ENCODE results near the gene WT1. TPM values are rescaled to one million over a fixed set of nuclear protein-coding genes. Genes with fewer than 3 reads are reported as not detected.

Gene WT1
- total RNA-seq, 2 donors from 2014 or later, result 0.14 to 170 TPM

DNA sequence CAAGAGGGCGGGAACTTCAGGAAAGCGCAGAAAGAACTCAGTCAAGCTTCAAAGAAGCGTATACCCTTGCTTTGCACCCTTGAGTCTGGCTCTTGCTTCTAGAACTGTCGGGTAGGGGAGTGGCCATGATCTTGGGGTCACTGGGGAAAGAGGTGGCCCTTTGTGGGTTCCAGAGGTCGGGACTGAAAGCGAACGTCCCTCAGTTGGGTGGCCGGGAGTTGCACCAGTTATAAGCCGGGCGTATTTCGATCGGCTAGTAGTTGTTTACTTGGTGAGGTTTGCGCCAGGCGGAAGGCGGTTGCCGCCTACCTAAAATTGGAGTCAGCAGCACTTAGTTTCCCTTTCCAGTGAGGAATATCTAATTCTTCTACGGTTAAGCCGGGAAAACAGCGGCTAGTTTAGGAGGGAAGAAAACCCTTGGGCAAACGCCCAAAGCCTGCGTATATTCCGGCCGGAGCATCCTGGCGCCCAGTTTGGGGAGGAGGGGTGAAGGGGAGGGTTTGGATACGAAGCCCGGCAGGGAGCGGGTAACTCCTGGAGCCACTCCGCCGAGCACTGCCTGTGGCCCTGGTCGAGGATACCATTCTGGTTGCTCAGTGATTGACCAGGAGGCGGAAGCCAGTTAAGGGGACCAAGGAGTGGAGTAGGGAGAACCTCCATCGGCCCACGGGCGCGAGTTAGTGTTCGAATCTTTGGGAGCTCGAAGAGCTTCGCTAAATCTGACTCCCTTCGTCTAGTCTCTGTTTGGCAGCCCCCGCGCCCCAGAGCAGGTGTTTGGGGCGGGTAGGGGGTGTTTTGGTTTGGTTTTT is 807 bp upstream of the WT1 start:
- Histone ChIP-seq H3K4me1 (replicated peaks) (no peaks in the 10 kb centered on the region), H3K27me3 (replicated peaks; ENCODE audit: insufficient read depth) (peaks cover 61% of the 10 kb centered on the region), H3K36me3 (no peaks in the 10 kb centered on the region), H3K27ac (no peak overlapping the region), H3K9me3 (no peaks in the 10 kb centered on the region), H3K4me3 (no peak overlapping the region)
- TF ChIP-seq POLR2AphosphoS5 (IDR thresholded peaks at IDR 0.05) (no peak), CTCF (IDR thresholded peaks at IDR 0.05) (no peak), POLR2A (IDR thresholded peaks at IDR 0.05) (no peak)
- DNase-seq (ENCODE audit: low spot score), result no peak
- 3% methylated on average over 42 of the region's 42 CpGs for WGBS
- intact Hi-C loops (cut with DNase I), result no loop called here

- 0% methylated on average over 6 of the region's 33 CpGs for WGBS
- H3K9me3 ChIP-seq, result no peaks in the 10 kb centered on the region
- no peaks in the 10 kb centered on the region for H3K4me1 ChIP-seq (replicated peaks)
- H3K36me3 ChIP-seq, result no peaks in the 10 kb centered on the region
- peak overlapping the region; percentile 5 to 18 for H3K4me3 ChIP-seq
- peaks cover 72% of the 10 kb centered on the region for H3K27me3 ChIP-seq (replicated peaks; ENCODE audit: insufficient read depth)
- no peak for DNase-seq (ENCODE audit: low spot score)
- intact Hi-C loops (cut with DNase I), result no loop called here
- no peak overlapping the region for H3K27ac ChIP-seq
- TF ChIP-seq POLR2AphosphoS5 (IDR thresholded peaks at IDR 0.05) (no peak), POLR2A (IDR thresholded peaks at IDR 0.05) (no peak), CTCF (IDR thresholded peaks at IDR 0.05) (no peak)
Measured at GRCh38 chr11:32435152-32435480, 223 bp downstream of the WT1 start.

GRCh38 chr11:32434356-32435151 is 785 bp downstream of the WT1 start:
- TF ChIP-seq CTCF (IDR thresholded peaks at IDR 0.05), result no peak
- TF ChIP-seq POLR2AphosphoS5 (IDR thresholded peaks at IDR 0.05), result no peak
- no peak for TF ChIP-seq POLR2A (IDR thresholded peaks at IDR 0.05)
- Histone ChIP-seq H3K4me1 (replicated peaks) (no peaks in the 10 kb centered on the region), H3K27me3 (replicated peaks; ENCODE audit: insufficient read depth) (peaks cover 74% of the 10 kb centered on the region), H3K9me3 (no peaks in the 10 kb centered on the region), H3K36me3 (no peaks in the 10 kb centered on the region), H3K27ac (no peak overlapping the region), H3K4me3 (peak overlapping the region; percentile 5 to 18)
- intact Hi-C loops (cut with DNase I), result no loop called here
- 3% methylated on average over 57 of the region's 77 CpGs for WGBS
- DNase-seq (ENCODE audit: low spot score), result no peak

DNA sequence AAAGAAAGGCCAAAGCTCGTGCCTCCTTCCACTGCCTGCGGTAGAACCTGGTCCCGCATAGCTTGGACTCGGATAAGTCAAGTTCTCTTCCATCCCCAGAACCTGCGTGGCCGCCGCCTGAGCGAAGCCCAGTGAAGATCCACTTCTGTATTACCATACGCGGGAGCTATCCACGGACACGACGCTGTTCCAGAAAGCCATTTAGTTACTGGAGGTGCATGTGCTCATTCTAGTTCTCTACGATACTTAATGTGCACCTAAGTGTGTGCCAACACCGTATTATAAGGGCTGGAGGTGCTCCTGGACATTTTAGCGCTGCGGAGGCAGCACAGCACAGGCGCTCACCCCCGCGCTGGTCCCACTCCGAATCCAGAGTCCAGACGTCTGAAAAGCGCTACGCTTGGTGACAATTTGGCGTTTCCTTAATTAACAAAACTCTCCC is 1.4 kb downstream of the WT1 start:
- WGBS, result 12% methylated on average over 25 of the region's 25 CpGs
- Histone ChIP-seq H3K36me3 (no peaks in the 10 kb centered on the region), H3K27ac (no peak overlapping the region), H3K4me1 (replicated peaks) (no peaks in the 10 kb centered on the region), H3K9me3 (no peaks in the 10 kb centered on the region), H3K27me3 (replicated peaks; ENCODE audit: insufficient read depth) (peaks cover 69% of the 10 kb centered on the region), H3K4me3 (no peak overlapping the region)
- DNase-seq (ENCODE audit: low spot score), result no peak
- TF ChIP-seq CTCF (IDR thresholded peaks at IDR 0.05), result no peak
- no peak for TF ChIP-seq POLR2AphosphoS5 (IDR thresholded peaks at IDR 0.05)
- TF ChIP-seq POLR2A (IDR thresholded peaks at IDR 0.05), result no peak
- intact Hi-C loops (cut with DNase I), result no loop called here
